K562 (cell line): ENCODE data around the gene FN3K. TPM values are rescaled to one million over a fixed set of nuclear protein-coding genes. Genes with fewer than 3 reads are reported as not detected.

Source experiments
- CCNT2 ChIP-seq: IDR thresholded peaks from 2 replicates; pipeline ENCODE4 v1.6.1; 2011; ENCODE audit warnings: borderline replicate concordance, low read depth, mild to moderate bottlenecking, moderate library complexity, mixed read lengths, low read length; ENCODE audit not compliant: insufficient read length; ENCODE audit errors: extremely low read depth
- ELF2 ChIP-seq: fragments of 250-450 bp; sonication (Bioruptor Pico); IDR thresholded peaks from 2 replicates; pipeline ENCODE4 v1.5.0; 2021; ENCODE audit warnings: mild to moderate bottlenecking
- FOSL1 ChIP-seq: fragments of 200-800 bp; sonication (Bioruptor generic); conservative IDR thresholded peaks from 2 replicates; pipeline ENCODE4 v1.6.1; 2016; ENCODE audit warnings: missing genetic modification characterization, missing compliant biosample characterization
- HNRNPK ChIP-seq: fragments of 200-400 bp; formaldehyde crosslinking; IDR thresholded peaks from one replicate; pipeline ENCODE4 v1.6.1; 2018; ENCODE audit warnings: mild to moderate bottlenecking, low read depth, low read length; ENCODE audit not compliant: poor library complexity, severe bottlenecking
- KDM2B ChIP-seq: fragments of 250-450 bp; sonication (Bioruptor Pico); IDR thresholded peaks from 2 replicates; pipeline ENCODE4 v1.8.0; 2021; ENCODE audit warnings: mild to moderate bottlenecking, moderate library complexity
- LCOR ChIP-seq: sonication (generic); formaldehyde crosslinking; IDR thresholded peaks from 2 replicates; pipeline ENCODE4 v1.8.0; 2022; ENCODE audit warnings: mild to moderate bottlenecking, missing genetic modification reagents
- POLR2AphosphoS2 ChIP-seq: IDR thresholded peaks from 2 replicates; pipeline ENCODE4 v1.6.1; 2012; ENCODE audit warnings: low read length, improper control_type of control experiment
- RNF2 ChIP-seq: sonication (generic); IDR thresholded peaks from 2 replicates; pipeline ENCODE4 v1.6.1; 2016
- SIN3B ChIP-seq: fragments of 450-650 bp; IDR thresholded peaks from 2 replicates; pipeline ENCODE4 v1.6.1; 2017; ENCODE audit warnings: low read depth, mild to moderate bottlenecking, moderate library complexity
- XRCC5 ChIP-seq: fragments of 200-400 bp; formaldehyde crosslinking; IDR thresholded peaks from 2 replicates; pipeline ENCODE4 v1.6.1; 2017; ENCODE audit warnings: low read depth, mild to moderate bottlenecking, low read length
- ZNF253 ChIP-seq: fragments of 250-450 bp; sonication (Bioruptor Pico); conservative IDR thresholded peaks from 2 replicates; pipeline ENCODE4 v1.6.1; 2021; ENCODE audit warnings: mild to moderate bottlenecking
- polyA plus RNA-seq, 8 experiments: library from polyadenylated mRNA; depleted of rRNA in 4 of 8; stranded (reverse) in 5 of 8; unstranded in 3 of 8; fragments of >200 nt; fragmentation: Nextera tagmentation in 2 of 8; fragmentation: Illumina TruSeq in 1 of 8; extraction: Ambion mirVana in 2 of 8; extraction: Trizol in 1 of 8; gene quantifications; 2 replicates each; pipeline versions ENCODE4 v1.2.1 to v1.2.3, GENCODE V29; 2011 to 2014; ENCODE audit warnings: inconsistent platforms in 1 of 8, missing spikeins in 1 of 8
- total RNA-seq, 7 experiments: library from RNA; depleted of rRNA in 6 of 7; stranded (reverse); fragments of >200 nt in 6 of 7; fragmentation: Illumina TruSeq in 2 of 7; extraction: Trizol in 2 of 7; gene quantifications; 2 replicates each; pipeline versions ENCODE4 v1.2.1 to v1.2.3, GENCODE V29; 2011 to 2021; ENCODE audit warnings: low replicate concordance in 1 of 7
- TF ChIP-seq, protein P1 (sequence below): sonication (generic); formaldehyde crosslinking; IDR thresholded peaks from 2 replicates; pipeline ENCODE4 v1.8.1; 2022; ENCODE audit warnings: missing genetic modification reagents
- TF ChIP-seq, protein P2 (sequence below): fragments of 250-450 bp; sonication (Bioruptor Pico); IDR thresholded peaks from 2 replicates; pipeline ENCODE4 v1.4.0; 2020; ENCODE audit warnings: mild to moderate bottlenecking
- TF ChIP-seq, protein P3 (sequence below): sonication (generic); formaldehyde crosslinking; IDR thresholded peaks from 2 replicates; pipeline ENCODE4 v1.8.0; 2023; ENCODE audit warnings: mild to moderate bottlenecking, missing genetic modification reagents
- TF ChIP-seq, protein P4 (sequence below): sonication (generic); formaldehyde crosslinking; IDR thresholded peaks from 2 replicates; pipeline ENCODE4 v1.8.1; 2023; ENCODE audit warnings: mild to moderate bottlenecking, missing genetic modification reagents
- TF ChIP-seq, protein P5 (sequence below): sonication (generic); formaldehyde crosslinking; IDR thresholded peaks from 2 replicates; pipeline ENCODE4 v1.8.0; 2022; ENCODE audit warnings: mild to moderate bottlenecking, missing genetic modification reagents

FN3K gene
- total and polyA plus RNA-seq, 9 of the 15 experiments (the other 6 are each of a cell fraction or from before 2014, with no cell fraction given) = 0.08 to 22.7 (median 3.8) TPM

DNA sequence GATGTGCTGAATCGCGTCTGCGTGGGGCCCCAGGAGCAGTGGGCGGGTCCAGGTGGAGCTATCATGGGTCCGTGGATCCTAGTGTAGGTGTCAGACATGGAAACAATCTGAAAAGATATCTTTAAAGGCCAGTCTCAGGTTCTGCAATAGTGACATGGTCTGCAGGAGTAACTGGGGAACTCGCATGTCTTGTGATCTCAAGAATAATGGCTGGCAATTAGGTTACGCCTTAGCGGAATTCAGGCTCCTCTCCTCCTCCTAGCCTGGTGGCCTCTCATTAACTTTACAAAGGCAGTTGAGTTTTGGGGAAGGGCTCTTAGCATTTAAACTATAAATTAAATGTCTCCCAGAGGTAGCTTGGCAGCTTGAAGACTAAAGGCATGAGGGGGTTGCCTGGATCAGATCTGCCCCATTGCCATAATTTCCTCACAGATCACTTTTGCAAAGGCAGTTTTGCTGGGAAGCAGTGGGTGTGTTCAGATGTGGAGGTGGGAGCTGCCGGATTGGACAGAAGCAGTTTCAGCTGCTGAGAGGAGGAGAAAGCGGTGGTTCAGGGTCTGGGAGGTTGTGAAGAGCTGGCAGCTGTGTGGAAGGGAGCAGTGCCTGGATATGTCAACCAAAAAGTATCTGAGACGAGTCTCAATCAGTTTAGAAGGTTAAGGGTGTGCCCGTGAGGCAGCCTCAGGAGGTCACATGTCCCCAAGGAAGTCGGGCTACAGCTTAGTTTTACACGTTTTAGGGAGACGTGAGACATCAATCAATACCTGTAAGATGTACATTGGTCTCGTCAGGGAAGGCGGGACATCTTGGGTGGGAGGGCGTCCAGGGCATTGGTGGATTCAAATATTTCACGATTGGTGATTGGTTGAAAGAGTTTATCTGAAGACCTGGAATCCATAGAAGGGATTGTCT lies 19.1 kb downstream of the FN3K start (continued):
- TF ChIP-seq SIN3B (no peak), HNRNPK (no peak), CCNT2 (no peak), FOSL1 (no peak), RNF2 (no peak), ZNF253 (CRISPR knock-in tag) (no peak), XRCC5 (no peak), KDM2B (CRISPR knock-in tag) (no peak), LCOR (CRISPR knock-in tag) (no peak), ELF2 (CRISPR knock-in tag) (no peak), POLR2AphosphoS2 (no peak)
- TF ChIP-seq, protein P1, sequence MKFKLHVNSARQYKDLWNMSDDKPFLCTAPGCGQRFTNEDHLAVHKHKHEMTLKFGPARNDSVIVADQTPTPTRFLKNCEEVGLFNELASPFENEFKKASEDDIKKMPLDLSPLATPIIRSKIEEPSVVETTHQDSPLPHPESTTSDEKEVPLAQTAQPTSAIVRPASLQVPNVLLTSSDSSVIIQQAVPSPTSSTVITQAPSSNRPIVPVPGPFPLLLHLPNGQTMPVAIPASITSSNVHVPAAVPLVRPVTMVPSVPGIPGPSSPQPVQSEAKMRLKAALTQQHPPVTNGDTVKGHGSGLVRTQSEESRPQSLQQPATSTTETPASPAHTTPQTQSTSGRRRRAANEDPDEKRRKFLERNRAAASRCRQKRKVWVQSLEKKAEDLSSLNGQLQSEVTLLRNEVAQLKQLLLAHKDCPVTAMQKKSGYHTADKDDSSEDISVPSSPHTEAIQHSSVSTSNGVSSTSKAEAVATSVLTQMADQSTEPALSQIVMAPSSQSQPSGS (CRISPR knock-in tag) = no peak
- TF ChIP-seq, protein P2, sequence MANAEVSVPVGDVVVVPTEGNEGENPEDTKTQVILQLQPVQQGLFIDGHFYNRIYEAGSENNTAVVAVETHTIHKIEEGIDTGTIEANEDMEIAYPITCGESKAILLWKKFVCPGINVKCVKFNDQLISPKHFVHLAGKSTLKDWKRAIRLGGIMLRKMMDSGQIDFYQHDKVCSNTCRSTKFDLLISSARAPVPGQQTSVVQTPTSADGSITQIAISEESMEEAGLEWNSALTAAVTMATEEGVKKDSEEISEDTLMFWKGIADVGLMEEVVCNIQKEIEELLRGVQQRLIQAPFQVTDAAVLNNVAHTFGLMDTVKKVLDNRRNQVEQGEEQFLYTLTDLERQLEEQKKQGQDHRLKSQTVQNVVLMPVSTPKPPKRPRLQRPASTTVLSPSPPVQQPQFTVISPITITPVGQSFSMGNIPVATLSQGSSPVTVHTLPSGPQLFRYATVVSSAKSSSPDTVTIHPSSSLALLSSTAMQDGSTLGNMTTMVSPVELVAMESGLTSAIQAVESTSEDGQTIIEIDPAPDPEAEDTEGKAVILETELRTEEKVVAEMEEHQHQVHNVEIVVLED (CRISPR knock-in tag) = no peak
- TF ChIP-seq, protein P3, sequence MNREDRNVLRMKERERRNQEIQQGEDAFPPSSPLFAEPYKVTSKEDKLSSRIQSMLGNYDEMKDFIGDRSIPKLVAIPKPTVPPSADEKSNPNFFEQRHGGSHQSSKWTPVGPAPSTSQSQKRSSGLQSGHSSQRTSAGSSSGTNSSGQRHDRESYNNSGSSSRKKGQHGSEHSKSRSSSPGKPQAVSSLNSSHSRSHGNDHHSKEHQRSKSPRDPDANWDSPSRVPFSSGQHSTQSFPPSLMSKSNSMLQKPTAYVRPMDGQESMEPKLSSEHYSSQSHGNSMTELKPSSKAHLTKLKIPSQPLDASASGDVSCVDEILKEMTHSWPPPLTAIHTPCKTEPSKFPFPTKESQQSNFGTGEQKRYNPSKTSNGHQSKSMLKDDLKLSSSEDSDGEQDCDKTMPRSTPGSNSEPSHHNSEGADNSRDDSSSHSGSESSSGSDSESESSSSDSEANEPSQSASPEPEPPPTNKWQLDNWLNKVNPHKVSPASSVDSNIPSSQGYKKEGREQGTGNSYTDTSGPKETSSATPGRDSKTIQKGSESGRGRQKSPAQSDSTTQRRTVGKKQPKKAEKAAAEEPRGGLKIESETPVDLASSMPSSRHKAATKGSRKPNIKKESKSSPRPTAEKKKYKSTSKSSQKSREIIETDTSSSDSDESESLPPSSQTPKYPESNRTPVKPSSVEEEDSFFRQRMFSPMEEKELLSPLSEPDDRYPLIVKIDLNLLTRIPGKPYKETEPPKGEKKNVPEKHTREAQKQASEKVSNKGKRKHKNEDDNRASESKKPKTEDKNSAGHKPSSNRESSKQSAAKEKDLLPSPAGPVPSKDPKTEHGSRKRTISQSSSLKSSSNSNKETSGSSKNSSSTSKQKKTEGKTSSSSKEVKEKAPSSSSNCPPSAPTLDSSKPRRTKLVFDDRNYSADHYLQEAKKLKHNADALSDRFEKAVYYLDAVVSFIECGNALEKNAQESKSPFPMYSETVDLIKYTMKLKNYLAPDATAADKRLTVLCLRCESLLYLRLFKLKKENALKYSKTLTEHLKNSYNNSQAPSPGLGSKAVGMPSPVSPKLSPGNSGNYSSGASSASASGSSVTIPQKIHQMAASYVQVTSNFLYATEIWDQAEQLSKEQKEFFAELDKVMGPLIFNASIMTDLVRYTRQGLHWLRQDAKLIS (CRISPR knock-in tag) = no peak
- TF ChIP-seq, protein P4, sequence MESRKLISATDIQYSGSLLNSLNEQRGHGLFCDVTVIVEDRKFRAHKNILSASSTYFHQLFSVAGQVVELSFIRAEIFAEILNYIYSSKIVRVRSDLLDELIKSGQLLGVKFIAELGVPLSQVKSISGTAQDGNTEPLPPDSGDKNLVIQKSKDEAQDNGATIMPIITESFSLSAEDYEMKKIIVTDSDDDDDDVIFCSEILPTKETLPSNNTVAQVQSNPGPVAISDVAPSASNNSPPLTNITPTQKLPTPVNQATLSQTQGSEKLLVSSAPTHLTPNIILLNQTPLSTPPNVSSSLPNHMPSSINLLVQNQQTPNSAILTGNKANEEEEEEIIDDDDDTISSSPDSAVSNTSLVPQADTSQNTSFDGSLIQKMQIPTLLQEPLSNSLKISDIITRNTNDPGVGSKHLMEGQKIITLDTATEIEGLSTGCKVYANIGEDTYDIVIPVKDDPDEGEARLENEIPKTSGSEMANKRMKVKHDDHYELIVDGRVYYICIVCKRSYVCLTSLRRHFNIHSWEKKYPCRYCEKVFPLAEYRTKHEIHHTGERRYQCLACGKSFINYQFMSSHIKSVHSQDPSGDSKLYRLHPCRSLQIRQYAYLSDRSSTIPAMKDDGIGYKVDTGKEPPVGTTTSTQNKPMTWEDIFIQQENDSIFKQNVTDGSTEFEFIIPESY (CRISPR knock-in tag) = peak; percentile 95
- TF ChIP-seq, protein P5, sequence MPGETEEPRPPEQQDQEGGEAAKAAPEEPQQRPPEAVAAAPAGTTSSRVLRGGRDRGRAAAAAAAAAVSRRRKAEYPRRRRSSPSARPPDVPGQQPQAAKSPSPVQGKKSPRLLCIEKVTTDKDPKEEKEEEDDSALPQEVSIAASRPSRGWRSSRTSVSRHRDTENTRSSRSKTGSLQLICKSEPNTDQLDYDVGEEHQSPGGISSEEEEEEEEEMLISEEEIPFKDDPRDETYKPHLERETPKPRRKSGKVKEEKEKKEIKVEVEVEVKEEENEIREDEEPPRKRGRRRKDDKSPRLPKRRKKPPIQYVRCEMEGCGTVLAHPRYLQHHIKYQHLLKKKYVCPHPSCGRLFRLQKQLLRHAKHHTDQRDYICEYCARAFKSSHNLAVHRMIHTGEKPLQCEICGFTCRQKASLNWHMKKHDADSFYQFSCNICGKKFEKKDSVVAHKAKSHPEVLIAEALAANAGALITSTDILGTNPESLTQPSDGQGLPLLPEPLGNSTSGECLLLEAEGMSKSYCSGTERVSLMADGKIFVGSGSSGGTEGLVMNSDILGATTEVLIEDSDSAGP (CRISPR knock-in tag) = no peak
